NCI-H69 (cell line): Measurements from ENCODE around the gene GALNT18.

ENCODE experiments used
- DNase-seq: peaks from one replicate; lab custom pipeline; 2025; lab: John Stamatoyannopoulos, UW

GALNT18 gene

DNA sequence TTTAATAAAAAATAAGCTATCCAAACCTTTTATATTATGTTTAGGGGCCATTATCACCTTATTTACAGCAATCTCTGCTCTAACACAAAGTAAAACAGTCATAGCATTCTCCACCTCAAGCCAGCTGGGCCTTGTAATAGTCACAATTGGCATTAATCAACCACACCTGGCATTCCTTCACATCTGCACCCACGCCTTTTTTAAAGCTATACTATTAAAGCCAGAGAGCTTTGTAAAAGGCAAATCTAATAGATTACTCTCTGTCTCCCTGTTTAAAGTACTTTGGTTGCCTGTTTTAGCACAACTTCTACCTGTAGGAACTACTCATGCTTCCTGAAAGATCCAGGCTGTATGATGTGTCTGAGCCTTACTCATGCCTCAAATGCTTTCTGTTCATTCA lies 381.8 kb downstream of the GALNT18 start:
- DNase-seq, result no peak

DNA sequence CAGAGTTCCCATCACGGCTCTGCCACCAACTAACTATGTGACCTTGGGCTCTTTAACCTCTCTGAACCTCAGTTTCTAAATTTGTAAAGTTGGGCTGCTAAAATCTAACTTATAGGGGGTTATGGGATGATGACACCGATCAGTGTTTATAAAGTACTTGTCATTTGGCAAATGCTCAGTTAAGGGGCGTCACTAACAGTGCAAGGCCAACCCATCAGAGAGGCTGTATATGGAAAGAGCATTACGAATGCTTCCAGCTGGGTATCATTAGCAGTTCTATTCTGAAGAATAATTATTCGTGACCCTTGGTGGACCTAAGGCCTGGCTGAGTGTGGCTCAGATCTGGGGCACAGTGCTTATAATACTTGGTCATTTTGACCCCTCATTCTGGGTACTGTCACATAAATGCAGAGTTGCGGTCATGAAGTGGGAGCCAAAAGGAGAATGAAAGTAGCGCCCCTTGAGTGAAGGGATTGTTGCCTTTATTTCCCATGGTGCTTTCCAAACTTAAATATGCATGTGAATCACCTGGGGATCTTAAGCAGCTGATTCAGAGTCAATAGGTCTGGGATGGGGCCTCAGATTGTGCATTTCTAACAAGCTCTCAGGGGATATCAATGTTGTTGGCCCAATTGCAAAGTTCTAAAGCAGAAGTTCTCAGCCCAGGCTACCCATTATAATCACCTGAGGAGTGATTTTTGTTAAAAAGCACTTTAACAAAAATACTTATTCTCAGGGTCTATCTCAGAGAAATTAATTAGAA lies 384.6 kb downstream of the GALNT18 start:
- no peak for DNase-seq

DNA sequence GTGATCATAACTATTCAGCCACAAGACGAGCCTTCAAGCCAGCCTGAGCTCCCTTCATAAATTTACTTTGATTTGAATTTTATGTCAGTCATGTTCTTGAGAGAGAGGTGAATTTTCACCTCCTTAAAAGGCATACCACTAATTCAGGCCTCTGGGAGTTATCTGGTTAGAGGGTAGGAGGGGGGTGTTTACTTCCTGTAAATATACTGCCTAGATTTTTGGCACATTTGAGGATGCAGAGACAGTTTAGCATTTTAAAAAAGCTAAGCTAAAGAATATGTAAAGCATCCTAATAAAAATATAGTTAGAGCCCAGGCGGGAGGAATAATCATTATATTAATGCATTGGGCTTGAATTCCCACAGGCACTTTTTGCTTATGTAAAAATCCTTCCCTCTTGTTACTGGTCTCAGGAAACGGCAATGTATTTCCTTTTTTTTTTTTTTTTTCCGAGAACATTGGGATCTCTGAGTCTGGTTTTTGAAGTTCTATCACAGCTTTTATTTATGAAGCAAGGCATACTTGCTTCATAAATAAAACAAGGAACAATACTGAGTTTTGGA lies 385.2 kb downstream of the GALNT18 start:
- no peak for DNase-seq

DNA sequence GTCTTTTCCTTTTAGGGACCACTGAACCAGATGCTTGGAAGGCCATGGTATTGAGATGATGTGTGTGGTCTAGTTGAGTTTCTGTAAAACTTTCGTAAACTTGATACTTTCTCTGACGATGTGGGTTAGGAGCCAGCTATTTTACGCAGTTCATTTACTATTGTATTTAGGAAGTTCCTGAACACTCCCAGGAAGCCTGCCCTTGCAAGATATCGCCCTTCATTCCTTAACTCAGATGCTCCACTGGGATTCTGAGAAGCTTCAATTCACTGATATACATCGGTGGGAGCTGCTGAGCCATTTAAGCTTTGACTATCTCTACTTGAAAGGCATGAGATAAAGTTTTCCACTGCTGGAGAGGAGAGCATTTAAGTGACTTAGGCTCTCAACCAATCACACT lies 390.0 kb downstream of the GALNT18 start:
- DNase-seq, result no peak

DNA sequence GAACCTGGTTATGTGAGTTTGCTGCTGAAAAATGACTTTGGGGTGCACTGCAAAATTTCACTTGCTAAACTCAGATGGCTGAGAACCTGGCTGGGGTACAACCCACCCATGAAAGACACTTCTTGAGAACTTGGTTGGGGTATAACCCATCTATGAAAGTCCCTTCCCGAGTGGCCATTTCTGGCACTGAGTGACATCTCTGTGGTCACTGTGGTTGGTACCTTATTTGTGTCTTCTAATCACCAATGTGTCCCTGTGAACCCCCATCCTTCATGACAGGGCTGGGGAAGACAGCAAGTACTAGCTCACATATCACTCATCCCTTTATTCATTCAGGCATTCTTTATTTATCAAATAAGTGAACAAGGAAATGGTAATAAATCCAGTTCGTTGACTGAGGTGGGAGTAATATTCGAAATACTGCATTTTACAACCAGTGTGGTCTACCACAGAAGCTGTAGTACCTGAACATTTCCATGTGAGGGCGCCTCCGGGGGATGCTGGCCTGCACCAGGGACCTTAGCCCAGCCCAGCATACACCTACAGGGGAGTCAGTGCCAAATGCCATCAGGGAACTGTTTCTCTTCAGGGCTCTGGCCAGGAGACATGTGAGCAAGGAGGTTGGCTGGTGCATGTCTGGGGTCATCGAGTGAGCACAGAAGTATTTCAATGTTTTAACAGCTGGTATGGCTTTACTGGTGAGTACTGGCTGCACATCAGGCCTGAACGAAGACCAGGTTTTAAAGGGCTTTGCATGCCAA lies 390.8 kb downstream of the GALNT18 start:
- peak; percentile 58 for DNase-seq

DNA sequence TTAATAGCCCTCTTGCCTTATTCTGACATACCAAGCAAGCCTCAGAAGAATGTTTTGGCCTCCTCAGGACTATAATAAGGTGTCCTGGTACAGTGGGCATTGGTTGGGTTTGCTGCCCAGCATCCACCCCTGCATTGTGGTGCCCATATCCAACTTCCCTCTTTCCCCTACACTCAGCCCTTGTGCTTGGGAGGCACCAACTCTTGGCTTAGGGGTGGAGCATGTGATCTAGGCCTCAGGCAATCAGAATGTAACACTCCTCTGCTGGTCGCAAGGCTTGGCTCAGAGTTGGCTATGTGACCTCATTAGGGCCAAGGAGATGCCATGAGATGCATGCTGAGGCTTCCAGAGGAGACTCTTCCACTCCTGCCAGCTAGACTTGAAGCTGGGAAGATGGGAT lies 391.7 kb downstream of the GALNT18 start:
- no peak for DNase-seq

DNA sequence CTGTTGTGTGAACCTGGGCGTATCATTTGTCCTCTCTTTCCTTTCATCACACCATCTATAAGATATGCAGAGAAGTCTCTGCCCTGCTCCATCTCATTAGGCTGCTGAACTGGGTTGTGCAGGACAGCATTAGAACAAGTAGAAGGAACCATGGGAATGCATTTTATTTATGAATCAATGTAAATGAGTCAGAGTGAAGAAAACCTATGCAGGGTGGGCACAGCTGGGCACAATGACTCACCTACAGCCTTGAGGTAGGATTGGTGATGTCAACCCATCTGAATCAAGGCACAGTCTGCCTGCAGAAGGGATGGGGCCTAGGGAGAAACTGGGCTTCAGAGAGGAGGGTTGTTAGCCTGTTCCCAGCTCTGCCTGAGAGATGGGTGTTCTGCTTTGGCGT lies 392.2 kb downstream of the GALNT18 start:
- DNase-seq, result no peak

DNA sequence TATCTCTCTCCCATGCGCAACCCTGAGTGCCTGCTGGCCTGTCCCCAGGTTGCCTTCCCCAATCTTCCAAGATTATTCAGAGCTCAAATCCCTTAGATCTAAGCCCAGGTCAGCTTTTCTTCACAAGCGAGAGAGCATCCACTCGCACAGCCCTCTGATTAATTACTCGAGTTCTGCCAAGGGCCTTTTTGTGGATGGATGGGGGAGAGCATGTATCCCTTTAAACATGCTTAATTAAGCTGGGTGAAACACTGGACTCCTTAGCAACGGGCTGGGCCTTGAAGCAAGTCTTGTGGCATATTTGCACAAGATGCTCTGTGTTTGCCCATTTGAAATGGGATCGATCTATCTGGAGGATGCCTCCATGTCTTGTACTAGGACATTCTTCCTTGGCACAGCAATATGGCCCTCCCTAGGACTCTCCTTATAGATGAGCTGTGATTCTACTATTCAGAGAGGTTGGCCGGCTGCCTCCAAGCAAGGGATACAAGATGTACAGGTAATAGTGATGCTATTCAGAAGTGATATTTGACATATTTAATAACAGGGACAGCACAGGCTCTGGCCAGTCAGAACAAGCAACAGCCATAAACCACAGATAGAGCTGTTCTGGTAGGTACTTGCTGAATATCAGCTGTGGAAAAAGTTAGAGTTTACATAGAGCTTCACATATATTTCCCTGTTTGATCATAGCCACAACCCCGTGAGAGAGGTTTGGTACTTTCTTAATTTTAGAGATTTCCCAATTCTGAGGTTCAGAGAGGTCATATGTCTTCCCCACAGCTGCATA lies 394.3 kb downstream of the GALNT18 start:
- no peak for DNase-seq
